Skeletal muscle satellite cell (primary cell): Measurements from ENCODE around the gene TAAR1.
"Not testable (repeated sequence)": the region's sequence is repeated elsewhere in the genome, so short reads cannot be mapped to it uniquely, and the experiment has no call there.

ENCODE experiments used
- H3K27me3 ChIP-seq: 2 replicates; pipeline ENCODE4 v1.7.0; 2013; ENCODE audit warnings: low read length; ENCODE audit not compliant: control insufficient read depth, insufficient read depth
- H3K36me3 ChIP-seq: 2 replicates; pipeline ENCODE4 v1.7.0; 2013; ENCODE audit warnings: mild to moderate bottlenecking, control low read depth, low read length; ENCODE audit not compliant: insufficient read depth
- H3K4me1 ChIP-seq: 2 replicates; pipeline ENCODE4 v1.7.0; 2013; ENCODE audit warnings: low read length; ENCODE audit not compliant: control insufficient read depth, insufficient read depth
- H3K4me2 ChIP-seq: 2 replicates; pipeline ENCODE4 v1.7.0; 2013; ENCODE audit warnings: mild to moderate bottlenecking, low read length
- H3K4me3 ChIP-seq: 2 replicates; pipeline ENCODE4 v1.7.0; 2013; ENCODE audit warnings: low read length
- H3K9ac ChIP-seq: 2 replicates; pipeline ENCODE4 v1.7.0; 2013; ENCODE audit warnings: mild to moderate bottlenecking, low read depth, low read length, moderate library complexity
- H3K9me3 ChIP-seq: replicated peaks from 2 replicates; pipeline ENCODE4 v1.7.0; 2013; ENCODE audit warnings: mild to moderate bottlenecking, control low read depth, low read length

The TAAR1 gene

GRCh38 chr6:132651062-132651461 lies 7.9 kb downstream of the TAAR1 start:
- H3K4me3 ChIP-seq = no peak overlapping the region
- no peaks in the 10 kb centered on the region for H3K4me1 ChIP-seq

GRCh38 chr6:132650429-132650828 lies 8.6 kb downstream of the TAAR1 start:
- no peak overlapping the region for H3K4me3 ChIP-seq
- H3K4me1 ChIP-seq = no peaks in the 10 kb centered on the region
- no peak overlapping the region for H3K9ac ChIP-seq
- H3K36me3 ChIP-seq = no peaks in the 10 kb centered on the region
- peaks cover 6% of the 10 kb centered on the region for H3K27me3 ChIP-seq
- no peak overlapping the region for H3K4me2 ChIP-seq
- H3K9me3 ChIP-seq = no peaks in the 10 kb centered on the region

More at GRCh38 chr6:132651062-132651461, 7.9 kb downstream of the TAAR1 start:
- Histone ChIP-seq H3K27me3 (peaks cover 6% of the 10 kb centered on the region), H3K9me3 (no peaks in the 10 kb centered on the region), H3K4me2 (no peak overlapping the region), H3K9ac (no peak overlapping the region), H3K36me3 (no peaks in the 10 kb centered on the region)

GRCh38 chr6:132648828-132649227 lies 10.2 kb downstream of the TAAR1 start:
- Histone ChIP-seq H3K36me3 (no peaks in the 10 kb centered on the region), H3K9ac (no peak overlapping the region), H3K4me3 (no peak overlapping the region), H3K4me1 (no peaks in the 10 kb centered on the region), H3K4me2 (no peak overlapping the region), H3K27me3 (peaks cover 4% of the 10 kb centered on the region), H3K9me3 (no peaks in the 10 kb centered on the region)

- Histone ChIP-seq H3K9ac (no peak overlapping the region), H3K36me3 (no peaks in the 10 kb centered on the region), H3K27me3 (no peaks in the 10 kb centered on the region), H3K4me2 (peak overlapping the region; percentile 15), H3K4me3 (no peak overlapping the region), H3K9me3 (no peaks in the 10 kb centered on the region), H3K4me1 (no peaks in the 10 kb centered on the region)
These were observed 10.6 kb downstream of the TAAR1 start for GRCh38 chr6:132648356-132648755.

GRCh38 chr6:132643547-132643946 lies 15.4 kb downstream of the TAAR1 start:
- no peaks in the 10 kb centered on the region for H3K36me3 ChIP-seq
- peaks cover 3% of the 10 kb centered on the region for H3K27me3 ChIP-seq
- H3K4me1 ChIP-seq = no peaks in the 10 kb centered on the region
- H3K9me3 ChIP-seq = no peaks in the 10 kb centered on the region
- no peak overlapping the region for H3K9ac ChIP-seq
- H3K4me3 ChIP-seq = no peak overlapping the region
- no peak overlapping the region for H3K4me2 ChIP-seq

- H3K4me2 ChIP-seq, H3K9ac ChIP-seq, H3K4me1 ChIP-seq, H3K4me3 ChIP-seq, H3K36me3 ChIP-seq, H3K9me3 ChIP-seq: not testable (repeated sequence)
- peaks cover 30% of the 10 kb centered on the region for H3K27me3 ChIP-seq
These were observed 21.8 kb downstream of the TAAR1 start for GRCh38 chr6:132637135-132637534.

GRCh38 chr6:132635906-132636305 lies 23.1 kb downstream of the TAAR1 start:
- H3K36me3 ChIP-seq, H3K4me2 ChIP-seq, H3K4me3 ChIP-seq, H3K4me1 ChIP-seq, H3K9ac ChIP-seq, H3K9me3 ChIP-seq: not testable (repeated sequence)
- peaks cover 28% of the 10 kb centered on the region for H3K27me3 ChIP-seq

GRCh38 chr6:132635288-132635687 lies 23.7 kb downstream of the TAAR1 start:
- not testable (repeated sequence) for H3K9me3 ChIP-seq, H3K4me3 ChIP-seq, H3K4me2 ChIP-seq, H3K4me1 ChIP-seq, H3K9ac ChIP-seq, H3K36me3 ChIP-seq
- peaks cover 28% of the 10 kb centered on the region for H3K27me3 ChIP-seq

- peaks cover 28% of the 10 kb centered on the region for H3K27me3 ChIP-seq
- no peaks in the 10 kb centered on the region for H3K36me3 ChIP-seq
- H3K4me3 ChIP-seq = no peak overlapping the region
- H3K4me1 ChIP-seq = no peaks in the 10 kb centered on the region
- H3K4me2 ChIP-seq = no peak overlapping the region
- H3K9me3 ChIP-seq = no peaks in the 10 kb centered on the region
- H3K9ac ChIP-seq = no peak overlapping the region
These were observed 24.2 kb downstream of the TAAR1 start for GRCh38 chr6:132634796-132635195.

GRCh38 chr6:132633362-132633761 lies 25.6 kb downstream of the TAAR1 start:
- Histone ChIP-seq H3K27me3 (peaks cover 28% of the 10 kb centered on the region), H3K4me2 (no peak overlapping the region), H3K9ac (no peak overlapping the region), H3K9me3 (no peaks in the 10 kb centered on the region), H3K4me1 (no peaks in the 10 kb centered on the region), H3K4me3 (no peak overlapping the region), H3K36me3 (no peaks in the 10 kb centered on the region)

GRCh38 chr6:132624175-132624574 lies 34.8 kb downstream of the TAAR1 start, which contains the start of gene TAAR2:
Gene TAAR2 (minus strand): TSS chr6:132624275. CDS start chr6:132624275, 0 bp downstream.
- no peak within 1 kb of the TSS for H3K9ac ChIP-seq
- H3K9me3 ChIP-seq = no peaks in the 10 kb centered on the region
- H3K27me3 ChIP-seq = peaks cover 17% of the 10 kb centered on the region
- no peak within 1 kb of the TSS for H3K4me3 ChIP-seq
- H3K4me2 ChIP-seq = no peak within 1 kb of the TSS
- H3K36me3 ChIP-seq = no peaks in the 10 kb centered on the region
- H3K4me1 ChIP-seq = no peaks in the 10 kb centered on the region

GRCh38 chr6:132623106-132623845 lies 35.7 kb downstream of the TAAR1 start:
- no peak overlapping the region for H3K4me2 ChIP-seq
- no peaks in the 10 kb centered on the region for H3K36me3 ChIP-seq
- no peaks in the 10 kb centered on the region for H3K4me1 ChIP-seq
- peaks cover 18% of the 10 kb centered on the region for H3K27me3 ChIP-seq
- no peak overlapping the region for H3K9ac ChIP-seq
- H3K4me3 ChIP-seq = no peak overlapping the region
- H3K9me3 ChIP-seq = no peaks in the 10 kb centered on the region
